ENCODE measurements around the gene ASB13.
"Not testable (repeated sequence)": the region's sequence is repeated elsewhere in the genome, so short reads cannot be mapped to it uniquely, and the experiment has no call there.

Gene ASB13

GRCh38 chr10:5603848-5604170 is 62.6 kb downstream of the ASB13 start:
- no peak for DNase-seq

- no peak for DNase-seq
Measured at GRCh38 chr10:5603091-5603847, 63.1 kb downstream of the ASB13 start.

- no peak for DNase-seq
Measured at GRCh38 chr10:5601826-5602495, 64.4 kb downstream of the ASB13 start.

GRCh38 chr10:5600908-5601307 is 65.5 kb downstream of the ASB13 start:
- DNase-seq = no peak

- no peak for DNase-seq
Measured at GRCh38 chr10:5599613-5600520, 66.5 kb downstream of the ASB13 start.

GRCh38 chr10:5598085-5598690 is 68.2 kb downstream of the ASB13 start:
- DNase-seq = no peak

- DNase-seq = no peak
Measured at GRCh38 chr10:5596611-5597341, 69.6 kb downstream of the ASB13 start.

- DNase-seq = no peak
Measured at GRCh38 chr10:5595994-5596471, 70.4 kb downstream of the ASB13 start.

- no peak for DNase-seq
Measured at GRCh38 chr10:5595591-5595990, 70.8 kb downstream of the ASB13 start.

- no peak for DNase-seq
Measured at GRCh38 chr10:5595095-5595494, 71.3 kb downstream of the ASB13 start.

- DNase-seq = no peak
Measured at GRCh38 chr10:5594271-5595049, 71.9 kb downstream of the ASB13 start.

GRCh38 chr10:5593347-5593746 is 73.0 kb downstream of the ASB13 start:
- not testable (repeated sequence) for DNase-seq

- DNase-seq = no peak
Measured at GRCh38 chr10:5592070-5592469, 74.3 kb downstream of the ASB13 start.

- no peak for DNase-seq
Measured at GRCh38 chr10:5591336-5591824, 75.0 kb downstream of the ASB13 start.

GRCh38 chr10:5590816-5591215 is 75.6 kb downstream of the ASB13 start:
- DNase-seq = no peak

- no peak for DNase-seq
Measured at GRCh38 chr10:5589661-5590511, 76.5 kb downstream of the ASB13 start.

GRCh38 chr10:5589011-5589660 is 77.3 kb downstream of the ASB13 start:
- no peak for DNase-seq

Measured in NCI-H1694 (cell line).